ENCODE data around the gene UCKL1. TPM values are rescaled to one million over a fixed set of nuclear protein-coding genes. Genes with fewer than 3 reads are reported as not detected.

UCKL1 gene
- total RNA-seq = 50.1 TPM

GRCh38 chr20:63955827-63956663 is at the start of gene UCKL1:
Gene UCKL1, minus strand, starts transcription at chr20:63956416. Its CDS starts 44 bp downstream, at chr20:63956372.
- TF ChIP-seq POLR2AphosphoS5 (IDR thresholded peaks at IDR 0.05; ENCODE audit: insufficient read depth in 1 of 2, low read depth in 1 of 2) (peak; percentile 69 to 74), POLR2A (IDR thresholded peaks at IDR 0.05) (peak in 1 of 2 donors; percentile 42)
- TF ChIP-seq, protein P1, sequence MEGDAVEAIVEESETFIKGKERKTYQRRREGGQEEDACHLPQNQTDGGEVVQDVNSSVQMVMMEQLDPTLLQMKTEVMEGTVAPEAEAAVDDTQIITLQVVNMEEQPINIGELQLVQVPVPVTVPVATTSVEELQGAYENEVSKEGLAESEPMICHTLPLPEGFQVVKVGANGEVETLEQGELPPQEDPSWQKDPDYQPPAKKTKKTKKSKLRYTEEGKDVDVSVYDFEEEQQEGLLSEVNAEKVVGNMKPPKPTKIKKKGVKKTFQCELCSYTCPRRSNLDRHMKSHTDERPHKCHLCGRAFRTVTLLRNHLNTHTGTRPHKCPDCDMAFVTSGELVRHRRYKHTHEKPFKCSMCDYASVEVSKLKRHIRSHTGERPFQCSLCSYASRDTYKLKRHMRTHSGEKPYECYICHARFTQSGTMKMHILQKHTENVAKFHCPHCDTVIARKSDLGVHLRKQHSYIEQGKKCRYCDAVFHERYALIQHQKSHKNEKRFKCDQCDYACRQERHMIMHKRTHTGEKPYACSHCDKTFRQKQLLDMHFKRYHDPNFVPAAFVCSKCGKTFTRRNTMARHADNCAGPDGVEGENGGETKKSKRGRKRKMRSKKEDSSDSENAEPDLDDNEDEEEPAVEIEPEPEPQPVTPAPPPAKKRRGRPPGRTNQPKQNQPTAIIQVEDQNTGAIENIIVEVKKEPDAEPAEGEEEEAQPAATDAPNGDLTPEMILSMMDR (IDR thresholded peaks at IDR 0.05) = no peak
- intact Hi-C loops (cut with DNase I) = no loop called here

GRCh38 chr20:64005394-64005793 is 49.2 kb upstream of the UCKL1 start:
- Histone ChIP-seq H3K27me3 (no peaks in the 10 kb centered on the region), H3K4me1 (peaks cover 18% of the 10 kb centered on the region), H3K27ac (no peak overlapping the region), H3K9me3 (no peaks in the 10 kb centered on the region), H3K4me3 (no peak overlapping the region), H3K36me3 (peaks cover 0 to 72% of the 10 kb centered on the region in 2 donors)
- TF ChIP-seq POLR2A (IDR thresholded peaks at IDR 0.05) = no peak
- TF ChIP-seq, protein P1 (IDR thresholded peaks at IDR 0.05) = no peak
- no peak for TF ChIP-seq POLR2AphosphoS5 (IDR thresholded peaks at IDR 0.05; ENCODE audit: insufficient read depth in 1 of 2, low read depth in 1 of 2)
- DNase-seq (ENCODE audit: extremely low spot score in 2 of 2) = no peak
- intact Hi-C loops (cut with DNase I) = no loop called here

More at GRCh38 chr20:63955827-63956663, at the start of gene UCKL1:
- peak within 1 kb of the TSS; percentile 93 to 99 for H3K4me3 ChIP-seq
- peak within 1 kb of the TSS; percentile 97 for H3K27ac ChIP-seq
- H3K4me1 ChIP-seq = peaks cover 63% of the 10 kb centered on the region
- peaks cover 0 to 9% of the 10 kb centered on the region in 2 donors for H3K36me3 ChIP-seq
- no peaks in the 10 kb centered on the region for H3K27me3 ChIP-seq
- no peak for DNase-seq (ENCODE audit: extremely low spot score in 2 of 2)
- H3K9me3 ChIP-seq = no peaks in the 10 kb centered on the region

DNA sequence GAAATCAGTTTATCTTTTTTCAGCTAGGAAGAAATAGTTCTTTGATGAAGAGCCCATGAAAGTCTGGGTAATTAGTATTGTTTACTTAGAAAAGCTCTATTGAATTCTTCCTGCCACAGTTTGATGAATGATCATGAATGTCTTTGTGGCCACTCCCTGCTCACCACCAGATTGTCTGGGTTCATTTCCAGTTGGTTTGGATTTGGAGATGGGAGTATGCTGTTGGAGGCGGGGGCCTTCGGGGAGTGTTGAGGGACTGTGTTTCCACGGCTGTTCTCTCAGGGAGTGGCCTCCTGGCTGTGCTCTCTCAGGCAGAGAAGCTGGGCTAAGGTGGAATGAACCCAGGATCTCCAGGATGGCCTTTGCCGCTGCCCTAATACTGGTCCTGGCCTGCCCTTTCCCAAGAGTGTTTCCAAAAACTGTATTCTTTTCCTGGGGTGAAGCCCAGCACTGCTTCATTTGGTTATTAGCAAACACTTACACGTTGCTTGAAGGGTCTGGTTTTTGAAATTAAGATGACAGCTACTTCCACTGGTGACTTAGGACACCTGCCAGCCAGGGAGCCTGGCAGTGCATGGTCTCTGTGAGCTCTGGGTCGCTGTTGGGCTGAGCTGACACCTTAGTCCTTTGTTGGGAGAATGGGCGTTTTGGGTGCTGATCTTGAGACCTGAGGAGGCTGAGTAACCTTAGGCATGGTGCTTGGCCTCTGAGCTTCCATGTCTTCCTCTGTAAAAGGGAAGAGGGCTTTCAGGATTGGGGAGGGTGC is 47.9 kb upstream of the UCKL1 start:
- peaks cover 18% of the 10 kb centered on the region for H3K4me1 ChIP-seq

GRCh38 chr20:64001607-64002011 is 45.4 kb upstream of the UCKL1 start:
- H3K27me3 ChIP-seq = no peaks in the 10 kb centered on the region
- H3K9me3 ChIP-seq = no peaks in the 10 kb centered on the region
- DNase-seq (ENCODE audit: extremely low spot score in 2 of 2) = no peak
- no peak overlapping the region for H3K4me3 ChIP-seq
- H3K4me1 ChIP-seq = peaks cover 18% of the 10 kb centered on the region
- intact Hi-C loops (cut with DNase I) = no loop called here
- no peak overlapping the region for H3K27ac ChIP-seq
- H3K36me3 ChIP-seq = peaks cover 0 to 89% of the 10 kb centered on the region in 2 donors
- TF ChIP-seq POLR2A (IDR thresholded peaks at IDR 0.05) = no peak
- TF ChIP-seq, protein P1 (IDR thresholded peaks at IDR 0.05) = no peak
- no peak for TF ChIP-seq POLR2AphosphoS5 (IDR thresholded peaks at IDR 0.05; ENCODE audit: insufficient read depth in 1 of 2, low read depth in 1 of 2)

More for the DNA sequence above, 47.9 kb upstream of the UCKL1 start:
- no peak overlapping the region for H3K4me3 ChIP-seq
- intact Hi-C loops (cut with DNase I) = no loop called here
- no peaks in the 10 kb centered on the region for H3K27me3 ChIP-seq
- DNase-seq (ENCODE audit: extremely low spot score in 2 of 2) = no peak
- no peak overlapping the region for H3K27ac ChIP-seq
- TF ChIP-seq, protein P1 (IDR thresholded peaks at IDR 0.05) = no peak
- TF ChIP-seq POLR2A (IDR thresholded peaks at IDR 0.05) (no peak), POLR2AphosphoS5 (IDR thresholded peaks at IDR 0.05; ENCODE audit: insufficient read depth in 1 of 2, low read depth in 1 of 2) (no peak)
- peaks cover 0 to 74% of the 10 kb centered on the region in 2 donors for H3K36me3 ChIP-seq
- H3K9me3 ChIP-seq = no peaks in the 10 kb centered on the region
